Dermis microvascular lymphatic vessel endothelial cell (primary cell): ENCODE measurements around the gene HOXB9. TPM values are rescaled to one million over a fixed set of nuclear protein-coding genes. Genes with fewer than 3 reads are reported as not detected.

Experiments used
- DNase-seq, 2 donors: peaks; one replicate each; pipeline versions ENCODE4 v3.0.0 to v3.0.0-alpha.2; 2010; ENCODE audit warnings: low read depth in 2 of 2
- total RNA-seq: library from RNA; depleted of rRNA; stranded (reverse); fragments of >200 nt; gene quantifications from 2 replicates; pipeline ENCODE4 v1.2.1, GENCODE V29; 2014

The HOXB9 gene
- total RNA-seq, 1 donor from 2014 or later: 0.13 TPM

- DNase-seq: peak in 1 of 2 donors; percentile 65
Observed at GRCh38 chr17:48587276-48588073, 38.7 kb downstream of the HOXB9 start.

GRCh38 chr17:48586355-48587258, 39.6 kb downstream of the HOXB9 start:
- no peak for DNase-seq

GRCh38 chr17:48584223-48584741, 41.9 kb downstream of the HOXB9 start:
- DNase-seq: no peak

DNA sequence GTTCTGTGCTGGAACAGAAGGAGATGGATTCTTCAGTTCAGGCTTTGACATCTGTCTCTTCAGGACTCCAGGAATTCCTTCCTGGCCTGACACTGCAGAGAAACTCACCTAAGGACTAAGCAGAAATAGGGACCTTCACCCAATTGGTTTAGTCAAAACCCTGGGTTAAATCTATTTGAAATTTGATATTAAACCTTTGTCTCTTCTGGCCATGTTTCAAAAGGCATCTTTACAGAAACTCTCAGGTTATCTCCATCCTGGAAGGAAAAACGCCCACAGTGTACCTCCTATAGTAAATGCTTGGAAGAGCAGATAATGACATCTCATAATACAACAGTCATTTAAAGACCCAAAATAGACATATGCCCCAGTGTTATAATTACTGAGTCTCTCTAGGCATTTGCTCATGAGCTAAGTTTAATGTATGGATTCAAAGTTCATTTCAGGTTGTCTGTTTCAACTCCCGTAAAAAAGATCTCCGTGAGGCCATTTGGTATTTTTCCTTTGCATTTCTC, 42.4 kb downstream of the HOXB9 start:
- DNase-seq: no peak

- DNase-seq: no peak
Observed at GRCh38 chr17:48582750-48583069, 43.4 kb downstream of the HOXB9 start.

DNA sequence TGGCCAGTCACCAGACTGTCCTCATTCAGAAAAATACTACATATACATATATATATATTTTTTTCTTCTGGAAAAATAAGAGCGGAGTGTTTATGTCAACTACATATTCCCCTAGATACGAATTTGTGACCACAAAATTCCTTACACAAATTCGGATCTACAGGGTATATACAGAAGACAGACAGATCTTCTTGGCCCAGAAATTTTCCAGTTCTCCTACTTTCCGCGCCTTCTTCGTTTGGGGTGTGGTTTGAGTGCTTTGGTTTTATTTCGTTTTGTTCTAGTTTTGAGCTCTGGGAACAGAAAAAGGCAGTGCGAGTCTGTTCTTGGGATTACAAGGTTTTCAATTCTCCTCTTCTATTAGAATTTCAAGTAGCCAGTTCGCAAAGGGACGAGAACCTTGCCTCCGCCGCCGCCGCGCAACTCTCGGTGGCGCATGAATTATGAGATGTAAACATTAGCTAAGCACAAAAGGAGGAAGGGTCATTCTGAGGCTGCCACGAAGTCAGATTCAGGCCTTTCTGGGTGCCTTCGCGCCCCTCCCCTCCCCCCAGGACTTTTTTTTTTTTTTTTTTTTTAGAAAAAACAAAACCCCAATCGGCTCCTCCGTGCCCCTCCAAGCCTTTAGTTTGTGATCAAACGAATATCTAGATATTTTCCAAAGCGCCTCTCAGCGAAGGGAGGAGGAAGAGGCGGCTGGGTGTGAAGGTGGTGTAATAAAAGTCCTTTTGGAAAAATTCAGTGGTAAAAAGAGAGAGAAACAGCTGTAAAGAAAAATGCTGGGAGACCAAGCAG, 46.2 kb downstream of the HOXB9 start:
- no peak for DNase-seq

DNA sequence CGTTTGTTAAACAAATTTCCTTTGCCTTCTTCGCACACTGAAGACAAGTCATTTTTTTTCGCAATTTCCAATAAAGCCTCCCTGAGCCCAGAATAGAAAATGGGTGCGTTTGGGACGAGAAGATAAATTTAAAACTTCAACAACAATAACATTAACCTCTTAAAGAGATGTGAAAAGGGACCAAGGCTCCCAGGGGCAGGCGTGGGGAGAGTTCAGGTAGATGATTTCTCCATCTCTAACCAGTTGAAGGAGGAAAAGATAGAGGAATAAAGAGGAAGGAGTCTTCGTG, 46.7 kb downstream of the HOXB9 start:
- no peak for DNase-seq

DNA sequence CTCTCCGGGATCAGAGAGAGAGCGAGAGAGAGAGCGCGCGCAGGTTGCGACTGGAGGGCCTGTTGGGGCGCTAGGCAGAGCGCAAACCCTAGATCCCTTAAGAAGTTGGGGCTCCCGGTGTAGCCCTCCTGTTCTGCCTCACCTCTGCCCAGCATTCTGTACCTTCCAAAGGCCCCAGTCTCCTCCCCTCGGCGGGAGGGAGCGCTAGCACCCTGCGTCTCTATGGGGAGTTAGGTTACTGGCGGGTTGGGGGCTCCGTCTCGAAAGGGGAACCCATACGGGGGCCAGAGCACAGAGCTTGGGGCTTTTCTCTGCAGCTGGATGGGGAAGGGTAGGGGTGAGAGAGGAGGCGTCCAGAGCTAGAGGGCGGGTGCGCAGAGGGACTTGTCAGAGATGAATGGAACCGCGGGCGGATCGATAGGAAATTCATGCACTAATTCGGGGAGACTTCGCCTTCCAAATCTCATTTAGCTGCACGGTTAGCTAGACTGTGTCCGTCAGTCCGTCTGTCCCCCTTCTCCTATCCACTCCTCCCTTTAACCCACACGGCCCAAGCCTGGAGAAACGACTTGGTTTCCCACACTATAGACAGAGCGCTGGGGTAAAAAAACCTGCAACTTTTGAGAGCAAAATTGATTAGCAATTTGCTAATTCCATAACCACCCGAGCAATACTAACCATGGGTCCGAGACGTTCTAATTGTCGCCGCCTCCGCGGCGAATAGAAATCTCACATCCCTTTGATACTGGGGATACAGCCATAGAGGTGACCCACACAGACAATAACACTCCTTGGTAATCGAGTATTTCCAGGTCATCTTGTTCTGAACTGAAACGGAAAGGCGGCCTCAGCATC, 47.3 kb downstream of the HOXB9 start:
- peak in 1 of 2 donors; percentile 56 for DNase-seq

DNA sequence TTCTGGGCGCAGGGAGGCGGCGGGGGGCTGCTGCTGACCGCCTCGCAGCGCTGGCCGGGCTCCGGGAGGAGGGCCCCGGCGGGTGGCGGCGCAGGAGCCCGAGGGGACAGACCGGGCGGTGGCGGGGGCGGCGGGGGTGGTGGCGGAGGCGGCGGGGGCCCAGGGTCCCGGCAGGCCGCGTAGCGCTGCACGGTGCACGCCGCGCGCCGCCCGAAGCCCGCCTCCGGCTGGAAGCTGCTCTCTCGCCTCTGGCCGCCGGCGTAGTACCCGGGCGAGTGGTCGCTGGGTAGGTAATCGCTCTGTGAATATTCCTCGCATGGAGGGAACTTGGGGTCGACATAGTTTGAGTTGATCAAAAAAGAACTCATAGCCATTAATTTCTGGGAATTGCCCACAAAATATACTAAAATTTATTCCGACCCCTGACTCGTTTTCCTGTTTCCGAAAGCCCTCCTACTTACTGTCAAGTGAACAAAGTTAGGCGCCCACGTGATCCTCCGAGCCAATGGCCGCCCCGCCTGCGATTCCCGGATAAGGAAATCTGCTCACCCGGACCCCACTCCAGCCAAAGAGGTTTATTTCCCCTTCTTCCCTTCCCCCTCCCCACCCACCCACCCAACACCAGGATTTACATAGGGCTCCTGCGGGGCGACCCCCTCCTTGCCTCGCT, 48.1 kb downstream of the HOXB9 start, which contains the start of gene HOXB4:
Gene HOXB4, minus strand, starts transcription at position 405 of the 670 bp plus-strand sequence. Its CDS starts 31 bp downstream, at position 374.
- DNase-seq: peak; percentile 52 to 89

- no peak for DNase-seq
Observed at GRCh38 chr17:48577330-48577945, 48.7 kb downstream of the HOXB9 start.

GRCh38 chr17:48576479-48577309, 49.5 kb downstream of the HOXB9 start:
- no peak for DNase-seq

- no peak for DNase-seq
Observed at GRCh38 chr17:48575673-48576478, 50.3 kb downstream of the HOXB9 start.

GRCh38 chr17:48575066-48575582, 51.0 kb downstream of the HOXB9 start:
- DNase-seq: no peak

DNA sequence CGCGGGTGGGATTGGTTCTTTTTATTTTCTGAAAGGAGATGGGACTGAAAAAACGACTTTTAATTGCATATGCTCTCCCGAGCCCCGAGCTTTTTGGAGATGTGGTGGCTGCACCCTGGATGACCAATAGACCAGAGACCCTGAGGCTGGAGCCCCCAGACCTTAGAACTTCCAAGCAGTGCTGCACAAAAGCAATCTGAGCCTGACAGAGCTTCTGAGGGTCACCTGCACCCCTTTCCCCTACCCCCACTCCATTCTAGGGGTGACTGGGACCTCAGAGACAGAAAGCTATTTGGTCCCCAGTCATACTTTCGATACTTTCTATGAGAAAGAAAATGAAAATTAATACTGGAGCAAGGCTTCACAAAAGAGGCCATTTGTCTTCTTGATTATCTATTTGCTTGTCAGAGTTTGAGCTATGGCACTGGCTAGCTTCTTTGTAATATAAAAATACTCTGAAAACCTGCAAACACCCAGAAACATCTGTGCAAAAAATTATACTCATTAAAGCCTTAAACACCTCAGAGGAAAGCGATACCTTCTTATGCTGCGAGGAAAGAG, 51.6 kb downstream of the HOXB9 start:
- DNase-seq: no peak

- DNase-seq: no peak
Observed at GRCh38 chr17:48571826-48572417, 54.2 kb downstream of the HOXB9 start.
